ENCODE measurements around the gene P4HA2.

GRCh38 chr5:132239776-132240175 lies 12.1 kb upstream of the P4HA2 start:
- TF ChIP-seq, protein P1, sequence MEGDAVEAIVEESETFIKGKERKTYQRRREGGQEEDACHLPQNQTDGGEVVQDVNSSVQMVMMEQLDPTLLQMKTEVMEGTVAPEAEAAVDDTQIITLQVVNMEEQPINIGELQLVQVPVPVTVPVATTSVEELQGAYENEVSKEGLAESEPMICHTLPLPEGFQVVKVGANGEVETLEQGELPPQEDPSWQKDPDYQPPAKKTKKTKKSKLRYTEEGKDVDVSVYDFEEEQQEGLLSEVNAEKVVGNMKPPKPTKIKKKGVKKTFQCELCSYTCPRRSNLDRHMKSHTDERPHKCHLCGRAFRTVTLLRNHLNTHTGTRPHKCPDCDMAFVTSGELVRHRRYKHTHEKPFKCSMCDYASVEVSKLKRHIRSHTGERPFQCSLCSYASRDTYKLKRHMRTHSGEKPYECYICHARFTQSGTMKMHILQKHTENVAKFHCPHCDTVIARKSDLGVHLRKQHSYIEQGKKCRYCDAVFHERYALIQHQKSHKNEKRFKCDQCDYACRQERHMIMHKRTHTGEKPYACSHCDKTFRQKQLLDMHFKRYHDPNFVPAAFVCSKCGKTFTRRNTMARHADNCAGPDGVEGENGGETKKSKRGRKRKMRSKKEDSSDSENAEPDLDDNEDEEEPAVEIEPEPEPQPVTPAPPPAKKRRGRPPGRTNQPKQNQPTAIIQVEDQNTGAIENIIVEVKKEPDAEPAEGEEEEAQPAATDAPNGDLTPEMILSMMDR (conservative IDR thresholded peaks at IDR 0.05; ENCODE audit: low read depth in 2 of 2), result no peak
- TF ChIP-seq REST (IDR thresholded peaks at IDR 0.05; ENCODE audit: unreplicated experiment), result no peak
- TF ChIP-seq EZH2phosphoT487 (IDR thresholded peaks at IDR 0.05; ENCODE audit: unreplicated experiment), result no peak
- TF ChIP-seq ETS1 (IDR thresholded peaks at IDR 0.05), result no peak
- TF ChIP-seq POLR2AphosphoS5 (IDR thresholded peaks at IDR 0.05; ENCODE audit: low read depth), result no peak
- no peak for TF ChIP-seq JUNB (IDR thresholded peaks at IDR 0.05; ENCODE audit: unreplicated experiment)
- TF ChIP-seq EZH2 (IDR thresholded peaks at IDR 0.05; ENCODE audit: low read depth, unreplicated experiment), result no peak
- no peak for TF ChIP-seq CREB1 (CRISPR knock-in tag; IDR thresholded peaks at IDR 0.05; ENCODE audit: low read depth)
- no peak for TF ChIP-seq STAT1 (IDR thresholded peaks at IDR 0.05; ENCODE audit: unreplicated experiment)
- no peak for TF ChIP-seq ZNF114 (CRISPR knock-in tag; IDR thresholded peaks at IDR 0.05)

All from GM23338 (cell line).